GM12873 (cell line): ENCODE results near the gene AK8.

Source experiments
- CTCF ChIP-seq: IDR thresholded peaks from 2 replicates; pipeline ENCODE4 v1.5.1; 2012; ENCODE audit warnings: low read depth, mild to moderate bottlenecking, moderate library complexity, low read length, control low read depth; ENCODE audit not compliant: insufficient read depth; ENCODE audit errors: missing control alignments

The AK8 gene

GRCh38 chr9:132806723-132807421 lies 71.2 kb downstream of the AK8 start:
- TF ChIP-seq CTCF: no peak

GRCh38 chr9:132806306-132806705 lies 71.8 kb downstream of the AK8 start:
- TF ChIP-seq CTCF: no peak

GRCh38 chr9:132804576-132805295 lies 73.3 kb downstream of the AK8 start:
- TF ChIP-seq CTCF: no peak

GRCh38 chr9:132802121-132802795 lies 75.8 kb downstream of the AK8 start:
- no peak for TF ChIP-seq CTCF

GRCh38 chr9:132801659-132802058 lies 76.4 kb downstream of the AK8 start:
- no peak for TF ChIP-seq CTCF

GRCh38 chr9:132800038-132800648 lies 77.9 kb downstream of the AK8 start:
- peak; percentile 80 for TF ChIP-seq CTCF
